GM19463 (cell line): ENCODE data around the gene ATP1A3.
"Not testable (repeated sequence)": the region's sequence is repeated elsewhere in the genome, so short reads cannot be mapped to it uniquely, and the experiment has no call there.

Source experiments
- ATAC-seq: cut with Tn5 transposase; IDR thresholded peaks from one replicate; pipeline ENCODE4 v1.9.1; 2021; ENCODE audit warnings: mild to moderate bottlenecking, moderate library complexity; ENCODE audit not compliant: unreplicated experiment

Gene ATP1A3

DNA sequence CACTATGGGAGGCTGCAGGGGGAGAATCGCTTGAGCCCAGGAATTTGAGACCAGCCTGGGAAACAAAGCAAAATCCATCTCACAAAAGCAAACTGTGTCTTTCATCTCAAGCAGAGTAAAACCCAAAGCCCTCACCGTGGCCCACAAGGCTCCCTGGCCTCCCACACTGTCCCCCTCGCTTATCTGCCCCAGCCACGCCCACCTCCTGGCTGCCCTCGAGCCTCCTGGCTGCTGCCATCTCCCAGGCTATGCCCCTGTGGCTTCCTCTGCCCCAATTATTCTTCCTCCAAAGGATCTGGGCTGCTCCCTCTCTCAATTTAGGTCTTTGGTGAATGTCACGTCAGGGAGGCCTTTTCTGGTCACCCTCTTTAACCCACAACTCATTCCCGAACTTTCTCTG, 38.5 kb downstream of the ATP1A3 start:
- no peak for ATAC-seq

GRCh38 chr19:41951686-41952172, 42.3 kb downstream of the ATP1A3 start:
- no peak for ATAC-seq

GRCh38 chr19:41947091-41947490, 46.9 kb downstream of the ATP1A3 start:
- ATAC-seq: no peak

DNA sequence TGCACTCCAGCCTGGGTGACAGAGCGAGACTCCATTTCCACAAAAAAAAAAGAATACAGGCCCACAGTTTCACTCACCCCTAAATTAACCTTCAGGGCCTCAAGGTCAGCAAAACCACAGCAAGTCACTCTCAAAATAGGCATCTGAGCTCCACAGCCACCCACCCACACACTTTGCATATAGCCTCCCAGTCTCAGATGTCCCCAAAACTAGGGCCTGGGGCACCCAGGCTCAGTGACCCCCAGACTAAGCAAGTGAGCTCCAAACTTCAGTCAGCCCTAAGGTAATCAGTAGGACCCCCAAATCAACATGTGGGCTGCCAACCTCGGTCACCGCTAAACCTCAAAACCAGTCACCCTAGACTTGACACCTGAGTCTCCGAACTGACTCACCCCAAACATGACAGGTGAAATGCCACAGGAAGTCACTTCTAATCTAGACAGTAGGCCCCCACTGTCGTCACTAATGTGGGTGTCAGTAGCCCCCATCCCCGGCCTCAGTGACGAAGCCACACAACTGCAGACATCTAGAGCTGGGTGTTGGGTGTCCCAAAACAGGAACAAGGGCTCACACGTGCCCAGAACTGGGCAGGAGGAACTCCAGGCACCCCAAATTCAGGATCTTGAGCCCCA, 48.8 kb downstream of the ATP1A3 start:
- peak; percentile 81 for ATAC-seq

DNA sequence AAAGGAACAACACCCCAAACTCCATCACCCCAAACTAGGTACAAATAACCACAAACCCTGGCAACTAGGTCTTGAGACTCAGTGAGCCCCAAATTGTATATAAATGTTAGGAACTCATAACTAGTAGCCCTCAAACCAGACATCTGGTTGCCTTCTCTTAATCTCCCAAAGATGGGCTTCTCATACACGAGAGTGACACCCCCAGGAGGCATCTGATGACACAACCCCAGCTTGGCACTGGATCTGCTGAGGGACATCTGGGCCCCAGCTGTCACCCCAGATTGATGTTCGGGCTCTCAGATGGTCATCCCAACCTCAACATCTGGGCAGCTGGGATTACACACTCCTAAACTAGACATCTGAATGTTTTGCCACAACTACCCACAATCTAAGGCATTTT, 49.7 kb downstream of the ATP1A3 start:
- no peak for ATAC-seq

DNA sequence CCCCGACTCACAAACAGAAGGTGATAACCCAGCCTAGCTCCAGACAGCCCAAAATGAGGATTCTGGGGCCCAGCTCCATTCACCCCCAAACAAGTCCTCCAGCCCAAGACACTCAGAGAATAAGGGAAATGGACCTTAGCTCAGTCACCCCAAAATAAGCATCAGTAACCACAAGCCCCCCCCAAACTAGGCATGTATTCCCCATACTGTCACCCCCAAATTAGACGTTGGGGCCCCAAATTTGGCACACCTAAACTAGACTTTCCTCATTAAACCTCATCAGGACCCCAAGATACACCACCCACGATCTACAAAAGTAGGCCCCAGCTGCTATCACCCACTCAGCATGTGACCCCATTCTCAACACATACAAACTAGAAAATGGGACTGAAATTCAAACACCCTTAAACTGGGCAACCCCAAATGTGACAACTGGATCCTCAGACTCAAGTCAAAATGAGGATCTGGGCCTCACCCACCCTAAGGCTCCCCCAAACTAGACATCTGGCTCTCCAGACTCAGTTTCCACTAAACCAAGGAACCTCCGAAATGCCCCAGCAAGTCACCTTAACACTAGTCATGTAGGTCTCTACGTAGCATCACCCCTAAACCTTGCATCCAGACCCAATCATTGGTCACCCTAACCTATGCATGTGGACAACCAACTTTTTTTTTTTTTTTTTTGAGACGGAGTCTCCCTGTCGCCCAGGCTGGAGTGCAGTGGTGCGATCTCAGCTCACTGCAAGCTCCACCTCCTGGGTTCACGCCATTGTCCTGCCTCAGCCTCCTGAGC, 52.4 kb downstream of the ATP1A3 start:
- ATAC-seq: no peak

- no peak for ATAC-seq
Measured at GRCh38 chr19:41940731-41941409, 53.2 kb downstream of the ATP1A3 start.

DNA sequence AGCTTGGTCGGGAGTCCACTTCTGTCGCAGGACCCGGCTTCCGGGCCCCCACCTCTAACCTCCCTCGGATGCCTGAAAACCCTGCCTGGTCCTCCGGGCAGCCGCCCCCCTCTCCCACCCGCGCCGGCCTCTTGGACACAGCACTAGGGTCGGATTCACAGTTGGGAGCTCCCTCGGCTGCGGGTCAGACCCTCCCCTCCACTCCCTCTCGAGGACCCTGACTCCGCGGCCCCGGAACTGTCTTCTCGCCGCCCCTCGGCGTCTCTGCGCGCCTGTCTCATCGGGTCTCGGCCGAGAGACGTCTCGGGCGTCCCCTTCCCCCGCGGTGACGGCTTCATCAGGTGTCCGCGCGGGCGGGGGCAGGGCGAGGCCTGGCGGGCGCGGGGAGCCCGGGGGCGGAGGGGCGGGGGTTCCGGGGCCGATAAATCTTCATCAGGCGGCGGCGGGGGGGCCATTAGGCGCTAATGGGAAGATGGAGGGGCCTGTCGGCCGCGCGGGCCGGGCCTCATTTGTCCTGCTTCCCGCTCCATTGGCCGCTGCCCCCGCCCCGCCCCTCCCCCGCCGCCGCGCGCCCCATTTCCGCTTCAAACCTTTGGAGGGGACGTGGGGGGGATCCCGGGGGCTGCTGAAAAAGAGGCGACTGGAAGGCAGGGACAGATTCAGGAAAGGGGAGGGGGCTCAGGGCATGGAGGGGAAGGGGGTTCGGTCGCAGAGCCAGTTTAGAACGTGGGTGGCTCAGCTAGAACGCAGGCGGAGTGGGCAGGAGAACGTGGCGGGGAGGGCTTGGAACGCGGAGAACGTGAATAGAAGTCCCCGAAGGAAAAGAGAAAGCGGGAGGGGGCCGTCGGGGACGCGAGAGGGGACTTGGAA, 53.9 kb downstream of the ATP1A3 start:
- no peak for ATAC-seq

DNA sequence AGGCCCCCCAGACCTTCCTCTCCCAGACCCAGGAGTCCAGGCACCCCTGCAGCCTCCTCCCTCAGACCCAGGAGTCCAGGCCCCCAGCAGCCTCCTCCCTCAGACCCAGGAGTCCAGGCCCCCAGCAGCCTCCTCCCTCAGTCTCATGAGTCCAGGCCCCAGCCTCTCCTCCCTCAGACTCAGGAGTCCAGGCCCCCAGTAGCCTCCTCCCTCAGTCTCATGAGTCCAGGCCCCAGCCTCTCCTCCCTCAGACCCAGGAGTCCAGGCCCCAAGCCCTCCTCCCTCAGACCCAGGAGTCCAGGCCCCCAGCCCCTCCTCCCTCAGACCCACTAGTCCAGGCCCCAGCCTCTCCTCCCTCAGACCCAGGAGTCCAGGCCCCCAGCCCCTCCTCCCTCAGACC, 54.8 kb downstream of the ATP1A3 start:
- not testable (repeated sequence) for ATAC-seq

DNA sequence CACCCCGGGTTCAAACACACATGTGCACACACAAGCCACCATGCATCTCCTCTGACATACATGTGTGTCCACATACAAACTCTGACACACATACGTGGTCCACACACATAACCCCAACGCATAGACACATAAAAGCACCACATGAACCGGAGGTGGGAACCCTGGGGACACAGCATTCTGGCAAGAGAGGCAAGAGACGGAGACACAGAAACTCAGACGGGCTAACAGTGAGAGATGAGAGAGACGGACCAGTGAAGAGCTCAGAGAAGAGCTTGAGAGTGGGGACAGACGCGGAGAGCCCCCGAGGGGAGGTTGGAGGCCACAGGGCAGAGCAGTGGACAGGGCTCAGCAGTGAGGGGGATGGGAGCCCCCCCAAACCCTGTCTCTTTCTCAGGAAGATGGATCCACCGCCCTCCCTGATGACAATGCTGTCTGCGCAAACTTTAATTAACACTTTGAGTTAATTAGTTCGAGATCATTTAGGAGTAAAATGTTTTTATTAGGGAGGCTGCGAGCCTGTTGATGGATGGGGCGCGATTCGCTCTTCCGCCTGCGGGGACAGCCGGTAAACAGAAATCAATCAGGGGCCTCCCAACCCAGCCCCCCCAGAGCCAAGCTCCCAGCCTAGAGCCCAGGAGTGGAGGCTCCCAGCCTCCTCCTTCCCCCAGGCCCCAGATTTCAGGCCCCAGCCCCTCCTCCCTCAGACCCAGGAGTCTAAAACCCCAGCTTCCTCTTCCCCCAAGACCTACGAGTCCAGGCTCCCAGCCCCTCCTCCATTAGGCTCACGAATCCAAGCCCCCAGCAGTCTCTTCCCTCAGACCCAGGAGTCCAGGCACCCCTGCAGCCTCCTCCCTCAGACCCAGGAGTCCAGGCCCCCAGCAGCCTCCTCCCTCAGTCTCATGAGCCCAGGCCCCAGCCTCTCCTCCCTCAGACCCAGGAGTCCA, 56.2 kb downstream of the ATP1A3 start:
- no peak for ATAC-seq

DNA sequence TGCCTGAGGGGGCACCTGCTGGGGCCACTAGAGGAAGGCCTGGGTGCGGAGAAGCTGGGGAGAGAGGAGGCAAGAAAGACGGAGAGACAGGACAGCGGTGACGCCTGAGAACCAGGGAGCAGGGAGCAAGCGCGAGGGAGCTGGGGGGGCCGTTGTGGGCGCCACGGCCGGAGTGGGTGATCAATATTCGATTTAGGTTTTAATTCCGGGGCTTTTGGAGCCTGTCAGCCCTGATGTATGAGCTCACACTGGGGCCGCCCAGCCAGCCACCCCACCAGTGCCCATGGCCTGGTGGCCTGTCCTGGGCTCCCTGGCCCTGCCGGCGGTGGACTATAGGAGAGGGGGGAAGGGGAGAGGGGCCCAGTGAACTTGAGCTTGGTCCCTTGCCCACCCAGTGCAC, 57.1 kb downstream of the ATP1A3 start:
- no peak for ATAC-seq

DNA sequence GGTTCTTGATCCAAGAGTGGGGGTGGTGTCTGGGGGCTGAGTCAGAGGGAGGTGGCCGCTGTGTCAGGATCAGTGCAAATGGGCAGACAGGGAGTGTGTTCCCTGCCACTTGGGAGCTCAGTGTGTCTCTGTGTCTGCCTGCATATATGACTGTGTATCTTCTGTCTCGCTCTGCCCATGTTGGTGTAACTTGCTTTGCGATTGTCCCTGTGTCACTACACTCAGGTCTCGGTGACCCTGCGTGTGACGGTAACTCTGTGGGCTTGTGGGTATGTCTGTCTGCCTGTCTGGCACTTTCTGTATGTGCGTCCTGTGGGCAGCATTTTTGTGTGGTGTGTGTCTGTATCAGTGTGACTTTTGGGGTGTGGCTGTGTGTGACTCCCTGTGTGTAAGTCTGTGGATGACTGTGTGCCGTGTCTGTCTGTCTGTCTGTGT, 57.6 kb downstream of the ATP1A3 start:
- ATAC-seq: no peak

DNA sequence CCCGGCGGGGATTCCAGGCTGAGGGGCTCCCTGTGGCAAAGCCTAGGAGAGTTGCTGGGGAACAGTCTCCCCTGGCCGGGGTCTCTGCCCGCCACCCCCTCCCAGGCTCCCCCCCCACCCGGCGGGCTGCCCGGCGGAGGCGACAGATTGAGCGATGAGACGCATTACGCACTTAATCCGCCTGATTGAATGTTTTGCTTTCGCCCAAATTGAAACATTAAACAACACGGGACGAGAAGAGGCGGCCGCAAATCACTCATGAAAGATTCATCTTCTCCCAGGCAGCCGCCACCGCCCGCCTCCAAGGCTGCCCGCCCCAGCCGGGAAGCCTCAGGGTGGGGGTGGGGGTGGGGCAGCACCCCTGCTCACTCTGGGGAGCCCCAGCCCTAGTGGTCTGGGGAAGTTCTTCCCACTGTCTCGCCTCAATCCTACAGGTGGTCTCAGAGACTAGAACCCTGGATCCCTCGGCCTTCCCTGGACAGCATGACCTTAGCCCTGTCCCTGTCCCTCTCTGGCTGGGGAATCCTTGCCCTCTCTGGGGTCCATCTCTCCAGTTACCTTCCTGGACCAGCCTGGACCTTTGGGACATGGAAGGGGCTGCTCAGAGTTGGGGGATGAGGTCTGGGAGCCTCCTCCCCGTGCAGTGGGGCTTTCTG, 58.1 kb downstream of the ATP1A3 start:
- no peak for ATAC-seq

GRCh38 chr19:41934849-41935374, 59.1 kb downstream of the ATP1A3 start:
- ATAC-seq: no peak

GRCh38 chr19:41933693-41934426, 60.2 kb downstream of the ATP1A3 start:
- ATAC-seq: no peak

GRCh38 chr19:41932720-41933332, 61.2 kb downstream of the ATP1A3 start:
- no peak for ATAC-seq

DNA sequence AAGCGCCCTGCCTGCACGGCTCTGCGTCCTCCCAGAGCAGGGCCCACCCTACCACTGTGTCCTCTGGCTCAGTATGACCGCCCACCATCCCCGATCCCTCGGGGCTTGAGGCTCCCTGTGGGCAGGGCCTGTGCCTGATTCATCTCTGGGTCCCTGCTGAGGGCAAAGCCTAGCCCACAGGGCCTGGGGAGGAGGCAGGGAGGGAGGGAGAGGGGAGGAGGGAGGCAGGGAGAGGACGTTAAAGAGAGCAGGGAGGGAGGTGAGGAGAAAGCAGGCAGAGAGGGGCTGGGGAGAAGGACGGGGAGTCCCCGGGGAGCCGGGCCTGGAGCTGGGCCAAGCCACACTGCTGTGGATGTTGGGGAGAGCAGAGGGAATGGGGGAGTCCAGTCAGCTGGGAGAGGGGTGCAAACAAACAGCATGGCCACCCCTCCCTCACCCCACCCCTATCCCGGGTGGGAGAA, 61.7 kb downstream of the ATP1A3 start:
- no peak for ATAC-seq
